Measurements from ENCODE around the gene FIG4. TPM values are rescaled to one million over a fixed set of nuclear protein-coding genes. Genes with fewer than 3 reads are reported as not detected.

The FIG4 gene
- polyA plus RNA-seq, 1 donor (not counting 4 experiments of a cell fraction or from before 2014, with no cell fraction given), result 12.8 TPM

- TF ChIP-seq EZH2 (IDR thresholded peaks at IDR 0.05; ENCODE audit: low read length), result no peak
- TF ChIP-seq, protein P1, sequence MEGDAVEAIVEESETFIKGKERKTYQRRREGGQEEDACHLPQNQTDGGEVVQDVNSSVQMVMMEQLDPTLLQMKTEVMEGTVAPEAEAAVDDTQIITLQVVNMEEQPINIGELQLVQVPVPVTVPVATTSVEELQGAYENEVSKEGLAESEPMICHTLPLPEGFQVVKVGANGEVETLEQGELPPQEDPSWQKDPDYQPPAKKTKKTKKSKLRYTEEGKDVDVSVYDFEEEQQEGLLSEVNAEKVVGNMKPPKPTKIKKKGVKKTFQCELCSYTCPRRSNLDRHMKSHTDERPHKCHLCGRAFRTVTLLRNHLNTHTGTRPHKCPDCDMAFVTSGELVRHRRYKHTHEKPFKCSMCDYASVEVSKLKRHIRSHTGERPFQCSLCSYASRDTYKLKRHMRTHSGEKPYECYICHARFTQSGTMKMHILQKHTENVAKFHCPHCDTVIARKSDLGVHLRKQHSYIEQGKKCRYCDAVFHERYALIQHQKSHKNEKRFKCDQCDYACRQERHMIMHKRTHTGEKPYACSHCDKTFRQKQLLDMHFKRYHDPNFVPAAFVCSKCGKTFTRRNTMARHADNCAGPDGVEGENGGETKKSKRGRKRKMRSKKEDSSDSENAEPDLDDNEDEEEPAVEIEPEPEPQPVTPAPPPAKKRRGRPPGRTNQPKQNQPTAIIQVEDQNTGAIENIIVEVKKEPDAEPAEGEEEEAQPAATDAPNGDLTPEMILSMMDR (optimal IDR thresholded peaks at IDR 0.05 in 1 of 3, IDR thresholded peaks at IDR 0.05 in 1 of 3, conservative IDR thresholded peaks at IDR 0.05 in 1 of 3; ENCODE audit: extremely low read depth in 1 of 3, insufficient read depth in 2 of 3, low read length in 3 of 3), result no peak
- no peak for FAIRE-seq
- Histone ChIP-seq H3K9me3 (ENCODE audit: control insufficient read depth, low read depth, low read length) (no peaks in the 10 kb centered on the region), H3K4me2 (ENCODE audit: control insufficient read depth, extremely low read depth, insufficient read depth, low read depth, low read length) (no peak overlapping the region), H3K9ac (ENCODE audit: control insufficient read depth, extremely low read depth, insufficient read depth, low read length) (no peak overlapping the region), H4K20me1 (ENCODE audit: control insufficient read depth, extremely low read depth, insufficient read depth, low read length) (no peaks in the 10 kb centered on the region), H3K79me2 (ENCODE audit: control insufficient read depth, insufficient read depth, low read length) (no peaks in the 10 kb centered on the region), H3K27ac (ENCODE audit: control insufficient read depth, insufficient read depth, low read length) (no peak overlapping the region), H3K9me1 (ENCODE audit: control insufficient read depth, extremely low read depth, insufficient read depth, low read length) (peaks cover 4% of the 10 kb centered on the region), H2AFZ (ENCODE audit: control insufficient read depth, low read length) (no peak overlapping the region), H3K36me3 (ENCODE audit: control insufficient read depth in 2 of 2, extremely low read depth in 1 of 2, insufficient read depth in 2 of 2, low read length in 2 of 2) (no peaks in the 10 kb centered on the region), H3K27me3 (ENCODE audit: control insufficient read depth, extremely low read depth, insufficient read depth, low read length) (no peaks in the 10 kb centered on the region), H3K4me1 (ENCODE audit: control insufficient read depth, extremely low read depth, insufficient read depth, low read length) (peaks cover 22% of the 10 kb centered on the region), H3K4me3 (ENCODE audit: control insufficient read depth in 2 of 3, extremely low read depth in 1 of 3, insufficient read depth in 2 of 3, low read depth in 1 of 3, low read length in 3 of 3) (no peak overlapping the region)
- no peak for DNase-seq (ENCODE audit: low read depth, low spot score)
- dilution Hi-C loops (cut with MboI; ENCODE audit: extremely low pct_ligation_motif_present, low sequenced_read_pairs), result no loop called here
Measured at GRCh38 chr6:109790131-109790530, 99.0 kb downstream of the FIG4 start.

DNA sequence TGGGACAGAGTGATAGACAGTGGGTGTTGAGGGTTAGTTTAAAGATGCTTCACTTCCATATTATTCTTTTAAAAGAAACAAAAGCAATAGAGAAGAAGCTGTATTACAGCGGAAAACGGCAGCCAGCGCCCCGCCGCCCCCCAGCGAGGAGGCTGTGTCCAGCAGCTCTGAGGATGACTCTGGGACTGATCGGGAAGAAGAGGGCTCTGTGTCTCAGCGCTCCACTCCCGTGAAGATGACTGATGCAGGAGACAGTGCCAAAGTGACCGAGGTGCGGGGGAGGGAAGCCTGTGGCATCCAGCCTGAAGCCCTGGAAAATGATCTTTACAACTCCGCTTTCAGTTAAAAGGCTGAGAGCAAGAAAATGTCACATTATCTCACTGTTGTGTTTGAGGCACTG lies 100.2 kb downstream of the FIG4 start:
- no peak for TF ChIP-seq EZH2 (IDR thresholded peaks at IDR 0.05; ENCODE audit: low read length)
- TF ChIP-seq, protein P1 (optimal IDR thresholded peaks at IDR 0.05 in 1 of 3, IDR thresholded peaks at IDR 0.05 in 1 of 3, conservative IDR thresholded peaks at IDR 0.05 in 1 of 3; ENCODE audit: extremely low read depth in 1 of 3, insufficient read depth in 2 of 3, low read length in 3 of 3), result no peak
- no peak overlapping the region for H3K27ac ChIP-seq (ENCODE audit: control insufficient read depth, insufficient read depth, low read length)
- no peak overlapping the region for H3K9ac ChIP-seq (ENCODE audit: control insufficient read depth, extremely low read depth, insufficient read depth, low read length)

More for the DNA sequence above, 100.2 kb downstream of the FIG4 start:
- dilution Hi-C loops (cut with MboI; ENCODE audit: extremely low pct_ligation_motif_present, low sequenced_read_pairs), result no loop called here
- Histone ChIP-seq H3K36me3 (ENCODE audit: control insufficient read depth in 2 of 2, extremely low read depth in 1 of 2, insufficient read depth in 2 of 2, low read length in 2 of 2) (no peaks in the 10 kb centered on the region), H4K20me1 (ENCODE audit: control insufficient read depth, extremely low read depth, insufficient read depth, low read length) (no peaks in the 10 kb centered on the region), H3K9me3 (ENCODE audit: control insufficient read depth, low read depth, low read length) (no peaks in the 10 kb centered on the region), H3K4me2 (ENCODE audit: control insufficient read depth, extremely low read depth, insufficient read depth, low read depth, low read length) (no peak overlapping the region), H3K4me3 (ENCODE audit: control insufficient read depth in 2 of 3, extremely low read depth in 1 of 3, insufficient read depth in 2 of 3, low read depth in 1 of 3, low read length in 3 of 3) (no peak overlapping the region), H2AFZ (ENCODE audit: control insufficient read depth, low read length) (no peak overlapping the region), H3K79me2 (ENCODE audit: control insufficient read depth, insufficient read depth, low read length) (no peaks in the 10 kb centered on the region), H3K9me1 (ENCODE audit: control insufficient read depth, extremely low read depth, insufficient read depth, low read length) (peaks cover 4% of the 10 kb centered on the region), H3K4me1 (ENCODE audit: control insufficient read depth, extremely low read depth, insufficient read depth, low read length) (peaks cover 22% of the 10 kb centered on the region), H3K27me3 (ENCODE audit: control insufficient read depth, extremely low read depth, insufficient read depth, low read length) (no peaks in the 10 kb centered on the region)
- DNase-seq (ENCODE audit: low read depth, low spot score) (no peak), FAIRE-seq (no peak)
